ENCODE results near the gene IL16. TPM values are rescaled to one million over a fixed set of nuclear protein-coding genes. Genes with fewer than 3 reads are reported as not detected.

Gene IL16
- total and polyA plus RNA-seq, 9 of the 15 experiments (the other 6 are each of a cell fraction or from before 2014, with no cell fraction given): 1.4 to 18.8 (median 10.6) TPM

DNA sequence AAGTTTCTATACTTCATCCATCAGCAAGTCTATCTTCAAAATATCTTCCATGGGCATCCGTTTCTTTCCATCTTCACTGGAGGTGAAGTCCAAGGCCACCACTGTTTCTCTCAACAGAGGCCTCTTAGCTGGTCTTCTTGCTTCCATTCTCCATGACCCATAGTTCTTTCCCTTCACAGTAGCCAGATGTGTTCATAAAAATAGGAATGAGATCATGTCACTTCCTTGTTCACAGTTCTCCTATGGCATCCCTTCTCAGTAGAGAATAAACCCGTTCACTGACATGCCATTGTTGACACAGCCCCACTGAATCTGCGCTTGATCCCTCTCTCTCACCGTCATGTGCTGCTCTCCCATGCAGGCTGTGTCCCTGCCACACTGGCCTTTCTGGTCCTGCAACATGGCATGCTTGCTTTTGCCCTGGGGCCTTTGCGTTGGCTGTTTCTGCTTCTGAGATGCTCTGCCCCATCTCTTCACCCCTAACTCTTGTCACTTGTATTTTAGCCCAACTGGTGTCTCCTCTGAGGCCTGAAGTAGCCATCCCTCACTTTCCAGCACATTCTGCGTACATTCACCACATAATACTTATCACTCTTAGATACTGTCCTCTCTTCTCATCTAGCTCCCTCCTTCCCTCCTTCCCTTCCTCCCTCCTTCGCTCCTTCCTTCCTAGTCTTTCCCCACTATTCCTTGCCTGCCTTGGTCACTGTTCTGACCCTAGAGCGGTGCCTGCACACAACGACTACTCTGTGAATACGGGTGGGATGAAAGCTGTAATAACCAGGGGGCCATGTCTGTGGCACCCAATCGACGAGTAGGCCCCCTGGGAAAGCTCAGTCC, 85.3 kb downstream of the IL16 start:
- no peaks in the 10 kb centered on the region for H3K9me1 ChIP-seq (ENCODE audit: control insufficient read depth, insufficient read depth, low read length)
- CTCF ChIA-PET (ENCODE audit: low intra/inter-chr PET ratio): interaction anchor here (0.8 kb wide), 1 partner anchor 131 kb away, joined by 3 read pairs; no protein-coding TSS in a partner anchor
- BruUV-seq (replicated peaks): no TSS peak
- no peak overlapping the region for H3K4me3 ChIP-seq
- in situ Hi-C loops (cut with MboI): loop anchor here (5.0 kb wide), 1 partner anchor 120 kb away; no protein-coding TSS in a partner anchor
- DNase-seq (ENCODE audit: extremely low read depth in 1 of 4, low spot score in 3 of 4) (no peak), FAIRE-seq (no peak), ATAC-seq (no peak)
- H3K27ac ChIP-seq (ENCODE audit: extremely low read depth, low read depth, low read length): no peak overlapping the region
- no peak overlapping the region for H2AFZ ChIP-seq (ENCODE audit: low read depth, low read length)
- H3K27me3 ChIP-seq (ENCODE audit: control insufficient read depth in 2 of 2, insufficient read depth in 2 of 2, low read length in 2 of 2): no peaks in the 10 kb centered on the region
- H3K79me2 ChIP-seq (ENCODE audit: control insufficient read depth, insufficient read depth, low read length): no peaks in the 10 kb centered on the region
- H3K9me3 ChIP-seq (replicated peaks; ENCODE audit: control insufficient read depth, insufficient read depth, low read depth, low read length): no peaks in the 10 kb centered on the region
- no peak overlapping the region for H3K9ac ChIP-seq (ENCODE audit: insufficient read depth in 1 of 2, low read depth in 2 of 2, low read length in 2 of 2)
- H3K4me2 ChIP-seq (ENCODE audit: insufficient read depth, low read length): no peak overlapping the region
- no peaks in the 10 kb centered on the region for H3K36me3 ChIP-seq (ENCODE audit: control insufficient read depth, insufficient read depth, low read length)
- 51% methylated on average over 10 of the region's 12 CpGs for WGBS (ENCODE audit: insufficient coverage, low coverage, missing lambda C conversion rate)
- no peaks in the 10 kb centered on the region for H4K20me1 ChIP-seq (replicated peaks; ENCODE audit: control insufficient read depth, insufficient read depth, low read length)
- POLR2A ChIA-PET: interaction anchor here (1.3 kb wide), 1 partner anchor 12 kb away, joined by 3 read pairs; no protein-coding TSS in a partner anchor
- no peaks in the 10 kb centered on the region for H3K4me1 ChIP-seq (replicated peaks in 1 of 2; ENCODE audit: control insufficient read depth in 2 of 2, insufficient read depth in 2 of 2, low read length in 2 of 2)
- intact Hi-C loops (cut with micrococcal nuclease): no loop called here
- TF ChIP-seq ZNF77 (CRISPR knock-in tag; IDR thresholded peaks at IDR 0.05) (no peak), PTRF (tag; IDR thresholded peaks at IDR 0.05) (no peak), ZNF561 (CRISPR knock-in tag; conservative IDR thresholded peaks at IDR 0.05) (no peak), SREBF2 (CRISPR knock-in tag; IDR thresholded peaks at IDR 0.05) (no peak), TGIF2 (CRISPR knock-in tag; IDR thresholded peaks at IDR 0.05) (no peak), POLR3G (IDR thresholded peaks at IDR 0.05; ENCODE audit: extremely low read depth, insufficient read length, insufficient replicate concordance) (no peak), TCFL5 (CRISPR knock-in tag; conservative IDR thresholded peaks at IDR 0.05) (no peak), ATF1 (CRISPR knock-in tag; IDR thresholded peaks at IDR 0.05) (no peak), ATF1 (tag; IDR thresholded peaks at IDR 0.05) (no peak), CBX5 (IDR thresholded peaks at IDR 0.05; ENCODE audit: borderline replicate concordance, low read depth) (no peak), POLR2AphosphoS5 (IDR thresholded peaks at IDR 0.05; ENCODE audit: control insufficient read depth, insufficient read depth, low read depth, low read length) (no peak), RBBP5 (IDR thresholded peaks at IDR 0.05; ENCODE audit: borderline replicate concordance, insufficient read depth, low read length, poor library complexity, severe bottlenecking) (no peak), ZNF639 (CRISPR knock-in tag; conservative IDR thresholded peaks at IDR 0.05 in 1 of 2, IDR thresholded peaks at IDR 0.05 in 1 of 2) (no peak), GABPB1 (CRISPR knock-in tag; IDR thresholded peaks at IDR 0.05) (no peak)
